ENCODE results near the gene SEC24D.

DNA sequence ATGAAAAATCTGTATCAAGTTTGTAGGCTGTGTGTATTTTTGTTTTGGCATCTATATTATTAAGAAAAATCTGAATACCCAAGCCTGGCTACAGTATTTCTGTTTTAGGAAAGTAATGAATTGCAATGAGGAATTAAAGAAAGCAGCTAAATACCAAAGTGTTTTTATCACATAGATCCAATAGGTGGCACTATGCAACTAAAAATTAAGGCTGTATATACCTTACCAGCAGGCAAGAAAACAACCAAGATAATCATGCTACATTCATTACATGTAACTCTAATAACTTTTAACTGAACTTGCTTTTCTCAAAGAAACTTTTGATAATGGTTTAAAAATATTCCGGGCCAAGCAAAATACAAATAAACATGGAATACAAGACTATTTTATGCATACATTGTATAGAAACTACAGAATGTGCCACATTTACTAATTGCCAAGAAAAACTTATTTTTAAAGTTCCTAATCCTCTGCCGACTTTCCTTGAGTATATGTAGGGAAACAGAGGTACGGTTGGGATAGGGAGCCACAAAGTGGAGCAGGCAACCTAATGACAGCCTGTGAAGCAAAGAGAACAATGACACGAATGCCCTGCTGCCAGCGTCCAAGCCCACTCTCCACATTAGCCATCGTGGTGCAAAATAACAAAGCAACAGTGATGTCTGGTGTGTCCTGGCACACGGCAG lies 63.7 kb downstream of the SEC24D start:
- TF ChIP-seq, protein P1, sequence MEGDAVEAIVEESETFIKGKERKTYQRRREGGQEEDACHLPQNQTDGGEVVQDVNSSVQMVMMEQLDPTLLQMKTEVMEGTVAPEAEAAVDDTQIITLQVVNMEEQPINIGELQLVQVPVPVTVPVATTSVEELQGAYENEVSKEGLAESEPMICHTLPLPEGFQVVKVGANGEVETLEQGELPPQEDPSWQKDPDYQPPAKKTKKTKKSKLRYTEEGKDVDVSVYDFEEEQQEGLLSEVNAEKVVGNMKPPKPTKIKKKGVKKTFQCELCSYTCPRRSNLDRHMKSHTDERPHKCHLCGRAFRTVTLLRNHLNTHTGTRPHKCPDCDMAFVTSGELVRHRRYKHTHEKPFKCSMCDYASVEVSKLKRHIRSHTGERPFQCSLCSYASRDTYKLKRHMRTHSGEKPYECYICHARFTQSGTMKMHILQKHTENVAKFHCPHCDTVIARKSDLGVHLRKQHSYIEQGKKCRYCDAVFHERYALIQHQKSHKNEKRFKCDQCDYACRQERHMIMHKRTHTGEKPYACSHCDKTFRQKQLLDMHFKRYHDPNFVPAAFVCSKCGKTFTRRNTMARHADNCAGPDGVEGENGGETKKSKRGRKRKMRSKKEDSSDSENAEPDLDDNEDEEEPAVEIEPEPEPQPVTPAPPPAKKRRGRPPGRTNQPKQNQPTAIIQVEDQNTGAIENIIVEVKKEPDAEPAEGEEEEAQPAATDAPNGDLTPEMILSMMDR (IDR thresholded peaks at IDR 0.05; ENCODE audit: control extremely low read depth in 1 of 3, insufficient read depth in 1 of 3, low read depth in 1 of 3, low read length in 3 of 3), result peak in 2 of 3 experiments; percentile 19 to 34; a peak in 2 of 4 replicates
- TF ChIP-seq TEAD4 (IDR thresholded peaks at IDR 0.05; ENCODE audit: low read depth, low read length), result no peak
- peak in 1 of 2 experiments; percentile 82 for TF ChIP-seq RAD21 (IDR thresholded peaks at IDR 0.05 in 1 of 2, conservative IDR thresholded peaks at IDR 0.05 in 1 of 2; ENCODE audit: low read depth in 2 of 2, low read length in 2 of 2)
- no peak for TF ChIP-seq HDAC2 (IDR thresholded peaks at IDR 0.05; ENCODE audit: borderline replicate concordance in 1 of 2, low read depth in 2 of 2, low read length in 2 of 2)
- TF ChIP-seq POLR2AphosphoS5 (IDR thresholded peaks at IDR 0.05; ENCODE audit: low read depth, low read length), result no peak
- no peak for TF ChIP-seq CHD2 (IDR thresholded peaks at IDR 0.05; ENCODE audit: low read length)
- TF ChIP-seq ZNF274 (IDR thresholded peaks at IDR 0.05; ENCODE audit: borderline replicate concordance, extremely low read depth, low read length), result no peak
